Stimulated activated memory B cell treated with anti-CD40 and anti-IgM and Interleukin-4, amounts not matched to agents 10 μg/mL and 1 μg/mL and 100 μg/mL, for 72 hours (primary cell): ENCODE data around the gene MANBA.
A peak's percentile ranks its signal among the peaks of the same experiment; 100 is the strongest.

Experiments
- ATAC-seq: fragments of 150-1000 bp; cut with Tn5 transposase; 2 replicates; pipeline ENCODE4 v1.10.0; 2021
- H3K27ac Mint-ChIP-seq: one replicate; pipeline ENCODE4 v1.8.0; 2022; ENCODE audit warnings: mild to moderate bottlenecking, mixed read lengths
- H3K27me3 Mint-ChIP-seq: one replicate; pipeline ENCODE4 v1.8.0; 2022; ENCODE audit warnings: mixed read lengths
- H3K36me3 Mint-ChIP-seq: one replicate; pipeline ENCODE4 v1.8.0; 2022; ENCODE audit warnings: mixed read lengths
- H3K4me1 Mint-ChIP-seq: one replicate; pipeline ENCODE4 v1.8.0; 2022; ENCODE audit warnings: mixed read lengths
- H3K4me3 Mint-ChIP-seq: one replicate; pipeline ENCODE4 v1.8.0; 2022; ENCODE audit warnings: mild to moderate bottlenecking, moderate library complexity, mixed read lengths
- H3K9me3 Mint-ChIP-seq: one replicate; pipeline ENCODE4 v1.8.0; 2022; ENCODE audit warnings: mixed read lengths

MANBA gene

GRCh38 chr4:102616636-102617035 lies 144.1 kb downstream of the MANBA start:
- no peak overlapping the region for H3K4me3 Mint-ChIP-seq
- peaks cover 63% of the 10 kb centered on the region for H3K36me3 Mint-ChIP-seq
- no peaks in the 10 kb centered on the region for H3K27me3 Mint-ChIP-seq
- peaks cover 31% of the 10 kb centered on the region for H3K4me1 Mint-ChIP-seq
- no peak for ATAC-seq
- no peak overlapping the region for H3K27ac Mint-ChIP-seq
- no peaks in the 10 kb centered on the region for H3K9me3 Mint-ChIP-seq

GRCh38 chr4:102614801-102615200 lies 146.0 kb downstream of the MANBA start:
- Mint-ChIP-seq H3K27ac (peak overlapping the region; percentile 21), H3K4me1 (peaks cover 24% of the 10 kb centered on the region), H3K27me3 (no peaks in the 10 kb centered on the region), H3K4me3 (no peak overlapping the region), H3K36me3 (peaks cover 79% of the 10 kb centered on the region), H3K9me3 (no peaks in the 10 kb centered on the region)
- no peak for ATAC-seq

DNA sequence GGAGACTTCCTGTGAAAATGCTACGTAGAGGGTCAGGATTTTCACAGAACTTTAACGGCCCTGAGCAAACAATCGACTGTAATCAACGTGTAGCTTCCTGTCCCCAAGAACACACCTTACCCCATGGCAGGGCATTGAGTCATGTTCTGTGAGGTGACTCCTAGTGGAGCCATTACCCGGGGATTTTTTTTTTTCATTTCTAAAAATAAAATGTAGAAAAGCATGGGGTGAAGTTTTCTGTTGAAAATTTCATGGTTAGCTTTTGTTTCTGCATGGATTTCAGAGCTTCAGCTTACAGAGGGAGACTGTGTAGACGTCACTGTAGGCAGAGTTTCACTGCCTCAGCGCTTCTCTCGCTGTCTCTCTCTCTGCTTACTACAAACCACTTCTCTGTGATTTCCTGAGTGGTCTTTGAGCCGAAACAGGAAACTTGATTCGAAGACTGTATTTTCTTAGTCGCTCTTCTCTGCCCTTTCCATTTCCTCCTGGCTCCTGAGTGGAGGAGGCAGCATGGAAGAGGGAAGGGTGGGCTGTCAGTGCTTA lies 147.9 kb downstream of the MANBA start:
- peaks cover 9% of the 10 kb centered on the region for H3K4me1 Mint-ChIP-seq

DNA sequence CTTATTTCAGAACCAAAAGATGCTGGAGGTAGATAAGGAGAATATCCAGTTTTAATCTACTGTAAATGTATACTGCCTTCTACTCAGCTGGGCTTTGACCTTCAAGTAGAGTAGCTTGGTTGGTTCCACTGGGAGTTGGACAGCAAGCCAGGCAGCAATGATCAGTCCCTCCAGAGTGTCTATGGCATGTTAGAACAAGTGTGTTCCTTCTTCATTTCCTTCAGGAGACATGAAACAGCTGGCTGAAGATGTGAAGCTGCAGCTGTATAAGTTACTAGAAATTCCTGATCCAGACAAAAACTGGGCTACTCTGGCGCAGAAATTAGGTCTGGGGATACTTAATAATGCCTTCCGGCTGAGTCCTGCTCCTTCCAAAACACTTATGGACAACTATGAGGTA lies 148.6 kb downstream of the MANBA start:
- H3K4me1 Mint-ChIP-seq, result peaks cover 9% of the 10 kb centered on the region
- no peaks in the 10 kb centered on the region for H3K27me3 Mint-ChIP-seq
- H3K4me3 Mint-ChIP-seq, result no peak overlapping the region
- no peaks in the 10 kb centered on the region for H3K9me3 Mint-ChIP-seq
- H3K36me3 Mint-ChIP-seq, result peaks cover 83% of the 10 kb centered on the region
- peak overlapping the region; percentile 21 for H3K27ac Mint-ChIP-seq
- ATAC-seq, result no peak

More for the DNA sequence above, 147.9 kb downstream of the MANBA start:
- Mint-ChIP-seq H3K27me3 (no peaks in the 10 kb centered on the region), H3K36me3 (peaks cover 83% of the 10 kb centered on the region), H3K4me3 (no peak overlapping the region), H3K9me3 (no peaks in the 10 kb centered on the region), H3K27ac (peak overlapping the region; percentile 21)
- peak; percentile 64 for ATAC-seq

GRCh38 chr4:102610476-102610875 lies 150.3 kb downstream of the MANBA start:
- Mint-ChIP-seq H3K27ac (no peak overlapping the region), H3K9me3 (no peaks in the 10 kb centered on the region), H3K4me3 (no peak overlapping the region), H3K27me3 (no peaks in the 10 kb centered on the region), H3K4me1 (peaks cover 9% of the 10 kb centered on the region), H3K36me3 (peaks cover 78% of the 10 kb centered on the region)
- ATAC-seq, result no peak

GRCh38 chr4:102610007-102610406 lies 150.8 kb downstream of the MANBA start:
- H3K27me3 Mint-ChIP-seq, result no peaks in the 10 kb centered on the region
- no peaks in the 10 kb centered on the region for H3K9me3 Mint-ChIP-seq
- peaks cover 9% of the 10 kb centered on the region for H3K4me1 Mint-ChIP-seq
- ATAC-seq, result no peak
- no peak overlapping the region for H3K27ac Mint-ChIP-seq
- peaks cover 78% of the 10 kb centered on the region for H3K36me3 Mint-ChIP-seq
- H3K4me3 Mint-ChIP-seq, result no peak overlapping the region

- Mint-ChIP-seq H3K27ac (no peak overlapping the region), H3K4me1 (peaks cover 9% of the 10 kb centered on the region), H3K4me3 (no peak overlapping the region), H3K36me3 (peaks cover 72% of the 10 kb centered on the region), H3K27me3 (no peaks in the 10 kb centered on the region), H3K9me3 (no peaks in the 10 kb centered on the region)
- no peak for ATAC-seq
Measured at GRCh38 chr4:102608190-102608589, 152.6 kb downstream of the MANBA start.

- Mint-ChIP-seq H3K4me1 (peaks cover 9% of the 10 kb centered on the region), H3K27ac (peak overlapping the region; percentile 32)
- no peak for ATAC-seq
Measured at GRCh38 chr4:102606846-102607450, 153.8 kb downstream of the MANBA start.

GRCh38 chr4:102606261-102606660 lies 154.5 kb downstream of the MANBA start:
- Mint-ChIP-seq H3K36me3 (peaks cover 63% of the 10 kb centered on the region), H3K9me3 (no peaks in the 10 kb centered on the region), H3K4me3 (no peak overlapping the region), H3K27ac (peak overlapping the region; percentile 32), H3K27me3 (no peaks in the 10 kb centered on the region), H3K4me1 (peaks cover 2% of the 10 kb centered on the region)
- ATAC-seq, result no peak

More at GRCh38 chr4:102606846-102607450, 153.8 kb downstream of the MANBA start:
- Mint-ChIP-seq H3K4me3 (no peak overlapping the region), H3K36me3 (peaks cover 63% of the 10 kb centered on the region), H3K9me3 (no peaks in the 10 kb centered on the region), H3K27me3 (no peaks in the 10 kb centered on the region)

GRCh38 chr4:102604222-102604940 lies 156.4 kb downstream of the MANBA start:
- H3K36me3 Mint-ChIP-seq, result peaks cover 62% of the 10 kb centered on the region
- ATAC-seq, result no peak
- H3K4me3 Mint-ChIP-seq, result no peak overlapping the region
- no peak overlapping the region for H3K27ac Mint-ChIP-seq
- H3K9me3 Mint-ChIP-seq, result no peaks in the 10 kb centered on the region
- H3K4me1 Mint-ChIP-seq, result peaks cover 7% of the 10 kb centered on the region
- H3K27me3 Mint-ChIP-seq, result no peaks in the 10 kb centered on the region

GRCh38 chr4:102601586-102602227 lies 159.1 kb downstream of the MANBA start:
- H3K27ac Mint-ChIP-seq, result peak overlapping the region; percentile 94
- no peaks in the 10 kb centered on the region for H3K27me3 Mint-ChIP-seq
- peaks cover 29% of the 10 kb centered on the region for H3K4me1 Mint-ChIP-seq
- no peaks in the 10 kb centered on the region for H3K9me3 Mint-ChIP-seq
- no peak overlapping the region for H3K4me3 Mint-ChIP-seq
- ATAC-seq, result no peak
- peaks cover 75% of the 10 kb centered on the region for H3K36me3 Mint-ChIP-seq

DNA sequence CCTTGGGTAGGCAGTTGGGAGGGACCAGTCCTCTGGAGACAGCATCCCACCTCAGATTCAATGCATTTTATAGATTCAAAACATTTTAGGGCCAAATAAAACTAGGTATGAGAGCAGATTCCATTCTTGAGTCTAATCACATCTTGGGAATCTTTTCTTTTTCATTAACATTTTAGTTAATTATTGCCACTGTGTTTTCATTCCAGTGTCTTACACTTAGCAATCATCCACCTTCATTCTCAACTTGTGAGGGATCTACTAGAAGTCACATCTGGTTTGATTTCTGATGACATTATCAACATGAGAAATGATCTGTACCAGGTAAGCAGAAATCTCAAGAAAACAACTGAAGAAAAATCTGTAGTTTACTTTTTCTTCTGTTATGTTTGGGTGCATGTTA lies 160.1 kb downstream of the MANBA start:
- Mint-ChIP-seq H3K27me3 (no peaks in the 10 kb centered on the region), H3K9me3 (no peaks in the 10 kb centered on the region), H3K27ac (peak overlapping the region; percentile 94), H3K4me3 (no peak overlapping the region), H3K36me3 (peaks cover 80% of the 10 kb centered on the region), H3K4me1 (peaks cover 37% of the 10 kb centered on the region)
- no peak for ATAC-seq

DNA sequence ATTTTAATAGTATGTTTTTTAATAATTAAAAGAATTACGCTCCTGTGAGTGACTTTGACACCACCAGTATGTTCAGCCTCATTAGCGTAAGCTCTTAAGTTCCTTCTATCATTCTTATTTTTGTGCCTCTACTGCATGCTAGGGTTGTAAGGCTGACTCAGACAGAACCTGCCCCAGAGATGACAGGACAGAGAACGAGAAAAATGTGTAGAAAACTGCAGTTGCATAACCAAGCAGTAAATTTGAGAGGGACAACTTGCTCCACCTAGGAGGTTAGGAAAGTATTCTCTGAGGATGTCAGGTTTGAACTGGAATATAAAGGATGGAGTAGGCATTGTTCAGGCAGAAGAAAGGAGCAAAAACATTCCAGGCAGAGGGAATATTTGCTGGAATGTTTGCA lies 160.9 kb downstream of the MANBA start:
- Mint-ChIP-seq H3K36me3 (peaks cover 81% of the 10 kb centered on the region), H3K4me1 (peaks cover 37% of the 10 kb centered on the region), H3K9me3 (no peaks in the 10 kb centered on the region), H3K27me3 (no peaks in the 10 kb centered on the region), H3K27ac (peak overlapping the region; percentile 94), H3K4me3 (no peak overlapping the region)
- ATAC-seq, result no peak

GRCh38 chr4:102599455-102599854 lies 161.3 kb downstream of the MANBA start:
- Mint-ChIP-seq H3K36me3 (peaks cover 80% of the 10 kb centered on the region), H3K27ac (peak overlapping the region; percentile 94), H3K9me3 (no peaks in the 10 kb centered on the region), H3K4me3 (peak overlapping the region; percentile 23), H3K27me3 (no peaks in the 10 kb centered on the region), H3K4me1 (peaks cover 39% of the 10 kb centered on the region)
- ATAC-seq, result no peak

GRCh38 chr4:102598762-102599374 lies 161.9 kb downstream of the MANBA start:
- H3K4me1 Mint-ChIP-seq, result peaks cover 42% of the 10 kb centered on the region

More at GRCh38 chr4:102598762-102599374, 161.9 kb downstream of the MANBA start:
- no peaks in the 10 kb centered on the region for H3K9me3 Mint-ChIP-seq
- peak overlapping the region; percentile 94 for H3K27ac Mint-ChIP-seq
- ATAC-seq, result peak; percentile 85
- H3K27me3 Mint-ChIP-seq, result no peaks in the 10 kb centered on the region
- peaks cover 82% of the 10 kb centered on the region for H3K36me3 Mint-ChIP-seq
- H3K4me3 Mint-ChIP-seq, result peak overlapping the region; percentile 50
